Measurements from ENCODE around the gene PUM2.
"Not testable (repeated sequence)": the region's sequence is repeated elsewhere in the genome, so short reads cannot be mapped to it uniquely, and the experiment has no call there.

The PUM2 gene

DNA sequence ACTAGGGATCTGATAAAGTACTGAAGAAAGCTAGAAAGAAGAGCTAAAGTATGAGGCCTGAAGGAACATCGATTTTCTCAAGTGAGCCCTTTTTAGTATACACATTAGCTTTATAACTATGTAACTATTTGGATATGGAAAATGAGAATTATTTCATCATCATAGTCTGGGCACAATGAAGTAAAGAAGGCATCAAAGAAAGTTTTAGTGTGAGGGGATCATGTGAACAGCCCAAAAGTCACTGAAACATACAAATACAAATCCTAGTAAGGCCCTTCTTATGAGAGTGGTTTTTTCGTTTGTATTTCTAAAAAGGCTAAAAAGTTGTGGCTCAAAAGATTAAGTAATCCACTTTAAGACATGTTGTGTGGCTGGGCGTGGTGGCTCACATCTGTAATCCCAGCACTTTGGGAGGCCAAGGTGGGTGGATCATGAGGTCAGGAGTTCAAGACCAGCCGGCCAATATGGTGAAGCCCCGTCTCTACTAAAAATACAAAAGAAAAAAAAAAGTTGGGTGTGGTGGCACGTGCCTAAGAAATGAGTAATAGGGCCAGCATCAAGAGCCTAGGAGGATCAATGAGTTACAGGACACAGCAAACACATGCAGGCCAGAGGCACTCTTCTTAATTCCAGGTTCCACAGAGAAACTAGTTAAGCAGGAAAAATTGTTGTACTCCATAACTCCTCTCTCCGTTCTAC, 61.9 kb downstream of the PUM2 start:
- no peak for DNase-seq (ENCODE audit: low spot score)
- TF ChIP-seq CTCF (IDR thresholded peaks at IDR 0.05; ENCODE audit: extremely low read depth, missing control alignments) = no peak

DNA sequence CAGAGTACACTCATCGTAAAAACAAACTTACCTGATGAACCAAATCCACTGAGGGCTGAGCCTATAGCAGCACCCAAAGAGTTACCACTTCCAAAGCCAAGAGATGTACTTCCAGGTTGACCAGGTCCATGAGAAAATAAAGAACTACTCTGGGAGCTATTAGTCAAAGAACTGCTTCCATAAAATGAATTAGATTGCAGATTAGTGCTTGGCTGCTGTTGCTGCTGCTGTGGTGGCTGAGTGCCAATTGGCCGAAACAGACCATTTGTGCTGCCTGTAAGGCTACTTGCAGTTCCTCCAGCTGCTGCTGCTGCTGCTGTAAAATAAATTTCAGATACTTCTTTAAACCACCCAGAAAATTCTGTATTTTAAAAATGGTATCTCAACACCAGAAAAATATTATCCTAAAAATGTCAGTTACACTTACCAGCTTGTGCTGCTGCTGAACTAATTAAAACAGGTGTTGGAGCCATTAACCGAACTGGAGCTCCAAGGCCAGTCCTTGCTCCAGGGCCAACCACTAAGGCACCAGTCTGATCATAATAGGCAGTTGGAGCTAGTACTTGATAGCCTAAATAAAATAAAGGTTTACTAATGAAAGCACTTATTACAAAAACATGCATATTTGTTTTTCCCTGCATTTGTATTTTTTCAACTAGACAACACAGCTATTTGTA, 67.6 kb downstream of the PUM2 start:
- DNase-seq (ENCODE audit: low spot score) = no peak
- no peak for TF ChIP-seq CTCF (IDR thresholded peaks at IDR 0.05; ENCODE audit: extremely low read depth, missing control alignments)

DNA sequence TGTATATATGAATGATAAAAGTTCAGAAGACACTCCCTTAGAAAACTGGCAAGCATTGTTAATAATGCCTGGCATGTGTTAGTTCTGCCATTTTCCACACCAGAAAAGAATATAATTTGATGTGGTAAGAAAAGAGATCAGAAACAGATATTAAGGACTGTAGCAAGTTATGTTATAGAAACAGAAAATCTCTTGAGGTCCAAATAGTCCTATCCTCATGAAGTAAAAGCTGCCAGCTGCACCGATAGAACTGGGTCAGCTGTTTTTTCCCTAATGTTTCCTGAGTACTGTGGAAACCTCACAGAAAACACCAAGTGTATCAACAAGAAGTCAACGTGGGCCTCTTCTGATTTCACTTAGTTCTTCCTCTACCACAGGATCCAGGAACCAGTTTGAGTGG, 68.8 kb downstream of the PUM2 start:
- no peak for DNase-seq (ENCODE audit: low spot score)
- no peak for TF ChIP-seq CTCF (IDR thresholded peaks at IDR 0.05; ENCODE audit: extremely low read depth, missing control alignments)

DNA sequence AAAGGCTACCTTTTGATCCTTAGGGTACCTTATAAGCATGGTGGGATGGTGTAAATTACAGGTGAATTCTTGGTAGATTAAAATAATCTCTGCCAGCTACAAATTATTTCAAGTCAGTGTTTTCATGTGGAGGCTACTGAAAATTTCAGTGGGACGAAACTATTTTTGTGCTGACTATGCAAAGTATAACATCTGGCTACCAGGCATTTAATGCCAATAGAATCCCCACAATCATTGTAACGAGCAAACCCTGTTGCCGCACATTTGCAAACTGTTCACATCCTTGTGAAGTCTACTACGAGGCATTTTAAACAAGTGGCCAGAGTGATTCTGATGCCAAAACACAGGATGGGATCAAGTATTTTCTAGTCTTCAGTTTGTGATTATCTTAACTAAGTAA, 77.6 kb downstream of the PUM2 start:
- DNase-seq (ENCODE audit: low spot score) = no peak
- no peak for TF ChIP-seq CTCF (IDR thresholded peaks at IDR 0.05; ENCODE audit: extremely low read depth, missing control alignments)

GRCh38 chr2:20268317-20268716, 82.3 kb downstream of the PUM2 start:
- DNase-seq (ENCODE audit: low spot score) = not testable (repeated sequence)

- no peak for TF ChIP-seq CTCF (IDR thresholded peaks at IDR 0.05; ENCODE audit: extremely low read depth, missing control alignments)
- no peak for DNase-seq (ENCODE audit: low spot score)
These were observed 83.1 kb downstream of the PUM2 start for GRCh38 chr2:20267529-20267928.

- DNase-seq (ENCODE audit: low spot score) = no peak
- no peak for TF ChIP-seq CTCF (IDR thresholded peaks at IDR 0.05; ENCODE audit: extremely low read depth, missing control alignments)
These were observed 86.0 kb downstream of the PUM2 start for GRCh38 chr2:20264629-20265028.

DNA sequence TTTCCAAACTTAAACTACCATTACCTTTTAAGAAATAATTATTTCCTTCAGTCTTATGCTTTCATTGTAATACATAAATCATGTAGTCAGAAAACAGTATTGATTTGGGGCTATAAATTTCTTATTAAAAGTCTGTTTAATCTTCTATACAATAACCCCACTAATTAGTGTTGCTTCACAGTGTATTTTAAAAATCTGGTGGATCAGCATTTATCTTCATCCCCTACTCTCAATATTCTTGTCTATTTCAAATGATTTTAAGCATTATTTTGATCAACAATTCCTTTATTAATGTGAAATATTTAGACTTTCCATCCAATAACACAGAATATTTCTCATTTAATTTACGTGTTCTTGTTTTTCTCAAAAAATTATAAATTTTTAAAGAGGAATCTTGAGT, 93.2 kb downstream of the PUM2 start:
- TF ChIP-seq CTCF (IDR thresholded peaks at IDR 0.05; ENCODE audit: extremely low read depth, missing control alignments) = no peak
- DNase-seq (ENCODE audit: low spot score) = no peak
